ENCODE data around the gene BRF1.

The BRF1 gene

DNA sequence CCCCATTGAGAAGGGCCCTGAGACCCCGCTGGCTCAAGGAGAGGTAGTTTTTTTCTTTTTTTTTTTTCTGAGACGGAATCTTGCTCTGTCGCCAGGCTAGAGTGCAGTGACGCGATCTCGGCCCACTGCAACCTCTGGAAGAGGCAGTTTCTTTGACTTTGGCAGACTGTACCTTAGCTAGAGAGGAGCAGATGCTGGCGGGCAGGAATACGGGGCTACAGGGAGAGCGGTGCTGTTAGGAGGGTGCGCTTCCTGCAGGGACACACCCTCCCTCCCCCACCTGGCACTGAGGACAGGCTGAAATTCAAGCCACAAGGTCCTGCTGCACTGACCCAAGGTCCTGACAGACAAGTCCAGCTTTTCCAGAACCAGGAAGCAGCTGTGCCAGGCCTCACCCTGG, 87.4 kb downstream of the BRF1 start:
- H3K4me1 ChIP-seq (ENCODE audit: insufficient read depth, low read length, poor library complexity, severe bottlenecking): no peaks in the 10 kb centered on the region
- TF ChIP-seq, protein P1, sequence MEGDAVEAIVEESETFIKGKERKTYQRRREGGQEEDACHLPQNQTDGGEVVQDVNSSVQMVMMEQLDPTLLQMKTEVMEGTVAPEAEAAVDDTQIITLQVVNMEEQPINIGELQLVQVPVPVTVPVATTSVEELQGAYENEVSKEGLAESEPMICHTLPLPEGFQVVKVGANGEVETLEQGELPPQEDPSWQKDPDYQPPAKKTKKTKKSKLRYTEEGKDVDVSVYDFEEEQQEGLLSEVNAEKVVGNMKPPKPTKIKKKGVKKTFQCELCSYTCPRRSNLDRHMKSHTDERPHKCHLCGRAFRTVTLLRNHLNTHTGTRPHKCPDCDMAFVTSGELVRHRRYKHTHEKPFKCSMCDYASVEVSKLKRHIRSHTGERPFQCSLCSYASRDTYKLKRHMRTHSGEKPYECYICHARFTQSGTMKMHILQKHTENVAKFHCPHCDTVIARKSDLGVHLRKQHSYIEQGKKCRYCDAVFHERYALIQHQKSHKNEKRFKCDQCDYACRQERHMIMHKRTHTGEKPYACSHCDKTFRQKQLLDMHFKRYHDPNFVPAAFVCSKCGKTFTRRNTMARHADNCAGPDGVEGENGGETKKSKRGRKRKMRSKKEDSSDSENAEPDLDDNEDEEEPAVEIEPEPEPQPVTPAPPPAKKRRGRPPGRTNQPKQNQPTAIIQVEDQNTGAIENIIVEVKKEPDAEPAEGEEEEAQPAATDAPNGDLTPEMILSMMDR (conservative IDR thresholded peaks at IDR 0.05; ENCODE audit: low read length): no peak
- TF ChIP-seq EZH2phosphoT487 (IDR thresholded peaks at IDR 0.05; ENCODE audit: borderline replicate concordance): no peak
- H3K9me3 ChIP-seq (ENCODE audit: insufficient read depth, low read depth, low read length): no peaks in the 10 kb centered on the region
- H3K36me3 ChIP-seq (ENCODE audit: insufficient read depth, low read length): peaks cover 62% of the 10 kb centered on the region; the same call in 1 of the 2 replicates
- no peak overlapping the region for H3K9ac ChIP-seq (ENCODE audit: low read depth, low read length, poor library complexity, severe bottlenecking)
- H3F3A ChIP-seq (ENCODE audit: low read depth): no peaks in the 10 kb centered on the region
- no peak overlapping the region for H2AFZ ChIP-seq (ENCODE audit: low read length)
- no peaks in the 10 kb centered on the region for H3K79me2 ChIP-seq (ENCODE audit: insufficient read depth, low read length)
- H4K20me1 ChIP-seq (ENCODE audit: insufficient read depth, low read length, poor library complexity, severe bottlenecking): no peaks in the 10 kb centered on the region
- H3K9me2 ChIP-seq (replicated peaks; ENCODE audit: low read depth, low read length): no peaks in the 10 kb centered on the region
- H3K4me2 ChIP-seq (ENCODE audit: low read depth, low read length, poor library complexity, severe bottlenecking): no peak overlapping the region
- H3K4me3 ChIP-seq (ENCODE audit: low read length, poor library complexity, severe bottlenecking): no peak overlapping the region
- H3K27me3 ChIP-seq (ENCODE audit: insufficient read depth, low read length, poor library complexity, severe bottlenecking): no peaks in the 10 kb centered on the region

DNA sequence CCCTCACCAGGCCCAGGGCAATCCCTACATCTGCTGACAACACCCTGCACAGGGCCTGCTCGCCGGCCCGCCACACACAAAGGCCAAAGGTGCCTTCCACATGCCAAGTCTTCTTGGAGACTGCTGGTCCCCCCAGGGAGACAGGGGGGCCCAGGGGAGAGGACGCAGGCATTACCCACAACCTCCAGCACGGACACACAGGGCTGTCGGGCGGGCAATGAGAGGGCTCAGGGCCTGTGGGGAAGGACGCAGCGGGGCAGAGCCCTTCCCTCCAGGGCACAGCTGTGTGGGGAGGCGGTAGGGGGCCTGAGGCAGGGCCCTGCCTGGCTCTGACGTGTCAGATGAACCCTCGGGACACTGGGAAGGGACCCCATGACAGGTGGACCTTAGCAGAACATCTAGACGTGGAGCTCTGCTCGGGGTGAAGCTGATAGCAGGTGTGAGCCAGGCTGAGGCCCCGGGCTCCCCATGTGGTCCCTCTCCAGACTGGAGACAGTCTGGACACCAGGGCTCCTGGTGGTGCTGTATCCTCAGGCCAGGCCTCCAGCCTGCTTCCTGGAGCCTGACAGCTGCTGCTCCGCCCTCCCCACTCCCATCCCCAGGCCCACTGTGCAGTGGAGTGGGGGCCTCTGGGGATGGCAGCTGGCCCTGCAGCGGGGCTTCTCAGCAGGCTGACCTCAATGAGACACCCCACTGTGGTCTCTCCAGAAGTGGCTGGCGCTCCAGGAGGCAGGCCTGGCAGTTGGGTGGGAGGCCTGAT, 88.1 kb downstream of the BRF1 start:
- no peaks in the 10 kb centered on the region for H3K4me1 ChIP-seq (ENCODE audit: insufficient read depth, low read length, poor library complexity, severe bottlenecking)
- H4K20me1 ChIP-seq (ENCODE audit: insufficient read depth, low read length, poor library complexity, severe bottlenecking): no peaks in the 10 kb centered on the region
- no peak overlapping the region for H3K9ac ChIP-seq (ENCODE audit: low read depth, low read length, poor library complexity, severe bottlenecking)
- no peaks in the 10 kb centered on the region for H3K9me3 ChIP-seq (ENCODE audit: insufficient read depth, low read depth, low read length)
- TF ChIP-seq, protein P1 (conservative IDR thresholded peaks at IDR 0.05; ENCODE audit: low read length): no peak
- no peak for TF ChIP-seq EZH2phosphoT487 (IDR thresholded peaks at IDR 0.05; ENCODE audit: borderline replicate concordance)
- no peaks in the 10 kb centered on the region for H3K27me3 ChIP-seq (ENCODE audit: insufficient read depth, low read length, poor library complexity, severe bottlenecking)
- no peak overlapping the region for H3K4me3 ChIP-seq (ENCODE audit: low read length, poor library complexity, severe bottlenecking)
- H3F3A ChIP-seq (ENCODE audit: low read depth): no peaks in the 10 kb centered on the region
- H3K4me2 ChIP-seq (ENCODE audit: low read depth, low read length, poor library complexity, severe bottlenecking): no peak overlapping the region
- H3K36me3 ChIP-seq (ENCODE audit: insufficient read depth, low read length): peaks cover 55% of the 10 kb centered on the region; the same call in 1 of the 2 replicates
- H3K79me2 ChIP-seq (ENCODE audit: insufficient read depth, low read length): no peaks in the 10 kb centered on the region
- H3K9me2 ChIP-seq (replicated peaks; ENCODE audit: low read depth, low read length): no peaks in the 10 kb centered on the region
- no peak overlapping the region for H2AFZ ChIP-seq (ENCODE audit: low read length)

DNA sequence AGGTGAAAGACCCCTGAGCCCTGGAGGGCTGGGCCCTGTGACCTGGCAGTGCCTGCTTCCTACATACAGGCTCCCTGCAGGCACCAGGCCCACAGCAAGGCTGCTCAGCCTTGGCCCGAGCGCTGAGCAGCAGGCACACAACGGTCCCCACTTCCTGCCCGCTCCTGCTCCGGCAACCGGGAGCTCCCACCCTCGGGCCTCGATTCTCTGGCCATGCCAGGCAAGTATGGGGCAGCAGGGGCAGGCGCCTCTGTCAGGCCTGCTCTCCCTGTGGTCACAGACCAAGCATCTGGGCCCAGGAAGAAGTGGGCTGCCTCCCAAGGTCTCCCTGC, 89.1 kb downstream of the BRF1 start:
- Histone ChIP-seq H3K27me3 (ENCODE audit: insufficient read depth, low read length, poor library complexity, severe bottlenecking) (no peaks in the 10 kb centered on the region), H3F3A (ENCODE audit: low read depth) (no peaks in the 10 kb centered on the region), H2AFZ (ENCODE audit: low read length) (no peak overlapping the region), H3K9ac (ENCODE audit: low read depth, low read length, poor library complexity, severe bottlenecking) (no peak overlapping the region), H3K4me3 (ENCODE audit: low read length, poor library complexity, severe bottlenecking) (no peak overlapping the region), H3K9me3 (ENCODE audit: insufficient read depth, low read depth, low read length) (no peaks in the 10 kb centered on the region), H3K4me1 (ENCODE audit: insufficient read depth, low read length, poor library complexity, severe bottlenecking) (no peaks in the 10 kb centered on the region), H4K20me1 (ENCODE audit: insufficient read depth, low read length, poor library complexity, severe bottlenecking) (no peaks in the 10 kb centered on the region), H3K36me3 (ENCODE audit: insufficient read depth, low read length) (peaks cover 46% of the 10 kb centered on the region; the same call in 1 of the 2 replicates), H3K9me2 (replicated peaks; ENCODE audit: low read depth, low read length) (no peaks in the 10 kb centered on the region), H3K4me2 (ENCODE audit: low read depth, low read length, poor library complexity, severe bottlenecking) (no peak overlapping the region), H3K79me2 (ENCODE audit: insufficient read depth, low read length) (no peaks in the 10 kb centered on the region)
- no peak for TF ChIP-seq EZH2phosphoT487 (IDR thresholded peaks at IDR 0.05; ENCODE audit: borderline replicate concordance)
- TF ChIP-seq, protein P1 (conservative IDR thresholded peaks at IDR 0.05; ENCODE audit: low read length): no peak
